ENCODE results near the gene FZD8.

Gene FZD8

DNA sequence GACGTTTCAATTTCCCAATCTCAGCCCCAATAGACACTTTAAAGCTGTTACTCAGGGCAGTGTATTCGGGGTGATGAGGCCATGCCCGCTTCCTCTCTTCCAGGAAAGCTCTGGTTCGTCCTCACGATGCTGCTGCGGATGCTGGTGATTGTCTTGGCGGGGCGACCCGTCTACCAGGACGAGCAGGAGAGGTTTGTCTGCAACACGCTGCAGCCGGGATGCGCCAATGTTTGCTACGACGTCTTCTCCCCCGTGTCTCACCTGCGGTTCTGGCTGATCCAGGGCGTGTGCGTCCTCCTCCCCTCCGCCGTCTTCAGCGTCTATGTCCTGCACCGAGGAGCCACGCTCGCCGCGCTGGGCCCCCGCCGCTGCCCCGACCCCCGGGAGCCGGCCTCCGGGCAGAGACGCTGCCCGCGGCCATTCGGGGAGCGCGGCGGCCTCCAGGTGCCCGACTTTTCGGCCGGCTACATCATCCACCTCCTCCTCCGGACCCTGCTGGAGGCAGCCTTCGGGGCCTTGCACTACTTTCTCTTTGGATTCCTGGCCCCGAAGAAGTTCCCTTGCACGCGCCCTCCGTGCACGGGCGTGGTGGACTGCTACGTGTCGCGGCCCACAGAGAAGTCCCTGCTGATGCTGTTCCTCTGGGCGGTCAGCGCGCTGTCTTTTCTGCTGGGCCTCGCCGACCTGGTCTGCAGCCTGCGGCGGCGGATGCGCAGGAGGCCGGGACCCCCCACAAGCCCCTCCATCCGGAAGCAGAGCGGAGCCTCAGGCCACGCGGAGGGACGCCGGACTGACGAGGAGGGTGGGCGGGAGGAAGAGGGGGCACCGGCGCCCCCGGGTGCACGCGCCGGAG is 34.4 kb downstream of the FZD8 start:
- TF ChIP-seq RAD21 (IDR thresholded peaks at IDR 0.05; ENCODE audit: low read depth): no peak
- TF ChIP-seq YY1 (IDR thresholded peaks at IDR 0.05; ENCODE audit: low read depth): no peak
- TF ChIP-seq REST (IDR thresholded peaks at IDR 0.05; ENCODE audit: low read depth): no peak
- TF ChIP-seq, protein P1, sequence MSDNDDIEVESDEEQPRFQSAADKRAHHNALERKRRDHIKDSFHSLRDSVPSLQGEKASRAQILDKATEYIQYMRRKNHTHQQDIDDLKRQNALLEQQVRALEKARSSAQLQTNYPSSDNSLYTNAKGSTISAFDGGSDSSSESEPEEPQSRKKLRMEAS (IDR thresholded peaks at IDR 0.05): no peak
- no peak for TF ChIP-seq ZBTB7A (IDR thresholded peaks at IDR 0.05; ENCODE audit: low read depth)

GRCh38 chr10:35606430-35606829 is 35.7 kb downstream of the FZD8 start:
- no peak for TF ChIP-seq REST (IDR thresholded peaks at IDR 0.05; ENCODE audit: low read depth)
- TF ChIP-seq RAD21 (IDR thresholded peaks at IDR 0.05; ENCODE audit: low read depth): no peak
- TF ChIP-seq NFIC (IDR thresholded peaks at IDR 0.05): no peak
- no peak for TF ChIP-seq USF1 (IDR thresholded peaks at IDR 0.05)
- TF ChIP-seq ZBTB7A (IDR thresholded peaks at IDR 0.05; ENCODE audit: low read depth): no peak
- no peak for TF ChIP-seq EP300 (IDR thresholded peaks at IDR 0.05; ENCODE audit: borderline replicate concordance)
- no peak for TF ChIP-seq CEBPB (IDR thresholded peaks at IDR 0.05)
- TF ChIP-seq, protein P1 (IDR thresholded peaks at IDR 0.05): no peak
- TF ChIP-seq TCF12 (IDR thresholded peaks at IDR 0.05; ENCODE audit: low read depth): no peak
- TF ChIP-seq YY1 (IDR thresholded peaks at IDR 0.05; ENCODE audit: low read depth): no peak
- no peak for TF ChIP-seq CREB1 (IDR thresholded peaks at IDR 0.05; ENCODE audit: low read depth)
- TF ChIP-seq FOXM1 (IDR thresholded peaks at IDR 0.05; ENCODE audit: borderline replicate concordance, low read depth): no peak

DNA sequence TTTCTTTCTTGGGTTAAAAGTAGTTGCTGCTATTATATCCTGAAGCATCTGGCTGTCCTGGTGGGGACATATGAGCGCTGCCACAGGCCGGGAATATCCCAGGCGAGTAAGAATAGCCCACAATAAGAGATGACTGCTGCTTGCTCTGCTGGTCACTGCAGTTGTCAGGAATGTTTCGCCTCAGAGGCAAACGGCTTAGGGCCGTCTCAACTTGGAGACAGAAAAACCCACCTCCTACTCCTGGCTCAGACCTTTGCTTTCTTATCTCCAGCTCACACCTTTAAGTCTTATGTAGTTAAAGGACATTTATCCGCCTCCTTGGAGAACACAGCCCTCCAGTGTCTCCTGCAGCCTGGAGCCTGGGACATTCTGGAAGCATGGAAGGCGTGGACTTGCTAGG is 36.9 kb downstream of the FZD8 start, which contains the start of gene GJD4:
Gene GJD4, plus strand, starts transcription at position 151 of the 400 bp plus-strand sequence. Its CDS starts 227 bp downstream, at position 378.
- TF ChIP-seq ZBTB7A (IDR thresholded peaks at IDR 0.05; ENCODE audit: low read depth) (no peak), USF1 (IDR thresholded peaks at IDR 0.05) (no peak), TAF1 (IDR thresholded peaks at IDR 0.05; ENCODE audit: low read depth) (no peak), TCF12 (IDR thresholded peaks at IDR 0.05; ENCODE audit: low read depth) (no peak), CREB1 (IDR thresholded peaks at IDR 0.05; ENCODE audit: low read depth) (no peak), EP300 (IDR thresholded peaks at IDR 0.05; ENCODE audit: borderline replicate concordance) (no peak), NFIC (IDR thresholded peaks at IDR 0.05) (no peak), CEBPB (IDR thresholded peaks at IDR 0.05) (no peak), YY1 (IDR thresholded peaks at IDR 0.05; ENCODE audit: low read depth) (no peak), RAD21 (IDR thresholded peaks at IDR 0.05; ENCODE audit: low read depth) (no peak), REST (IDR thresholded peaks at IDR 0.05; ENCODE audit: low read depth) (no peak), TEAD4 (IDR thresholded peaks at IDR 0.05) (no peak), FOXM1 (IDR thresholded peaks at IDR 0.05; ENCODE audit: borderline replicate concordance, low read depth) (no peak)
- TF ChIP-seq, protein P1 (IDR thresholded peaks at IDR 0.05): no peak

- TF ChIP-seq, protein P1 (IDR thresholded peaks at IDR 0.05): no peak
- TF ChIP-seq CREB1 (IDR thresholded peaks at IDR 0.05; ENCODE audit: low read depth) (no peak), CEBPB (IDR thresholded peaks at IDR 0.05) (no peak), EP300 (IDR thresholded peaks at IDR 0.05; ENCODE audit: borderline replicate concordance) (no peak), NFIC (IDR thresholded peaks at IDR 0.05) (no peak), USF1 (IDR thresholded peaks at IDR 0.05) (no peak), REST (IDR thresholded peaks at IDR 0.05; ENCODE audit: low read depth) (no peak), RAD21 (IDR thresholded peaks at IDR 0.05; ENCODE audit: low read depth) (no peak), ZBTB7A (IDR thresholded peaks at IDR 0.05; ENCODE audit: low read depth) (no peak), YY1 (IDR thresholded peaks at IDR 0.05; ENCODE audit: low read depth) (no peak), FOXM1 (IDR thresholded peaks at IDR 0.05; ENCODE audit: borderline replicate concordance, low read depth) (no peak), TEAD4 (IDR thresholded peaks at IDR 0.05) (no peak), TAF1 (IDR thresholded peaks at IDR 0.05; ENCODE audit: low read depth) (no peak), EGR1 (IDR thresholded peaks at IDR 0.05) (no peak)
Measured at GRCh38 chr10:35600193-35600592, 41.9 kb downstream of the FZD8 start.

Measured in Ishikawa (cell line).